Ovary (tissue), 3 donors: ENCODE measurements around the gene GARNL3.

Source experiments
- CTCF ChIP-seq, 3 donors: fragments of 450-650 bp in 2 of 3; fragments of 200-600 bp in 1 of 3; IDR thresholded peaks; one replicate each; pipeline versions ENCODE4 v1.5.1 to v1.8.0; 2016 to 2022; ENCODE audit warnings: antibody characterized with exemption in 3 of 3, mild to moderate bottlenecking in 1 of 3
- EP300 ChIP-seq: sonication (generic); formaldehyde crosslinking; IDR thresholded peaks from one replicate; pipeline ENCODE4 v1.6.1; 2017; ENCODE audit warnings: antibody characterized with exemption
- POLR2A ChIP-seq: fragments of 450-650 bp; IDR thresholded peaks from one replicate; pipeline ENCODE4 v1.6.1; 2017; ENCODE audit warnings: antibody characterized with exemption, mild to moderate bottlenecking, moderate library complexity
- donor health status: DM: no; HTN: no; CAD: no.

- TF ChIP-seq CTCF (IDR thresholded peaks at IDR 0.05) (no peak), POLR2A (no peak), EP300 (no peak)
Measured at GRCh38 chr9:127277099-127277498, 12.5 kb downstream of the GARNL3 start.
